NT2/D1 (cell line): Measurements from ENCODE around the gene ASB18.

Source experiments
- YY1 ChIP-seq: IDR thresholded peaks from 2 replicates; pipeline ENCODE4 v1.6.1; 2011; ENCODE audit not compliant: insufficient read length, insufficient read depth
- ZNF274 ChIP-seq: IDR thresholded peaks from 2 replicates; pipeline ENCODE4 v1.6.1; 2011; ENCODE audit warnings: mild to moderate bottlenecking, low read depth, low read length

DNA sequence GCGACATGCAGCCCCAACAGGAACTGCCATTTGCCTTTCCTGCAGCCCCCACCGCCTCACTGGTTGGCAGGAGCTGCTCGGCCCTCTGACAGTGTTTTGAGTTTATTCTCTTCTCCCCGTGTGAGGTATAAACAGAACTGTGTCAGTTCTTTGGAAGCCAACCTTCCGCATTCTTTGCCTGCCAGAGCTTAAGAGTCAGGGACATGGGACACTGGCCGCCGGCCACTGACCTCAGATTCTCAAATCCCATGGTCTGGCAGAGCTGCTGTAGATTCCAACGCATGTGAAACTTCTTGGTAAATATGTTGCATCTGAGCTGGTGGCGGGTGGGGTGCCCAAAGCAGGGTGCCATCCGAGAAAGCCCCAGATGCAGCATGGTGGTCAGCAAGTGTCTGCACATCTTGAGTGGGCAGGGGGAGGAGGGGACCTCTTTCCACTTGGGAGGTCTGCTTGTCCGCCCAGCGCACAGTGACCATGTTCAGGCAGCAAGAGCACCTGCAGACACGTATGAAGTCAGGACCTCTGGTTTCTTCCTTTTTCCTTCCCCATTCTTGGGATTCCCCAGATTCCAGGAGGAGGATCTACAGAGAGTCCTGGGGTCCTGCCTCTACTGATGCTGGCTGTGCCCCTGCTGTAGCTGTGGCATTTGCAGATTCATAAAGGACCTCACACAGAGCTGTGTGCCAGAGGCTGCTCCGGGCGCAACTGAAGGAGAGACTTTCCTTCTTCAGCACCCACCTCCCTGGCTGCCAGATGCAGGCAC, 23.8 kb downstream of the ASB18 start:
- no peak for TF ChIP-seq ZNF274
- TF ChIP-seq YY1, result no peak
